GM19023 (cell line): ENCODE data around the gene ATG10.
A peak's percentile ranks its signal among the peaks of the same experiment; 100 is the strongest.
"Not testable (repeated sequence)": the region's sequence is repeated elsewhere in the genome, so short reads cannot be mapped to it uniquely, and the experiment has no call there.

ENCODE experiments used
- ATAC-seq: cut with Tn5 transposase; IDR thresholded peaks from one replicate; pipeline ENCODE4 v1.9.1; 2021; ENCODE audit warnings: mild to moderate bottlenecking, moderate library complexity; ENCODE audit not compliant: unreplicated experiment

The ATG10 gene

DNA sequence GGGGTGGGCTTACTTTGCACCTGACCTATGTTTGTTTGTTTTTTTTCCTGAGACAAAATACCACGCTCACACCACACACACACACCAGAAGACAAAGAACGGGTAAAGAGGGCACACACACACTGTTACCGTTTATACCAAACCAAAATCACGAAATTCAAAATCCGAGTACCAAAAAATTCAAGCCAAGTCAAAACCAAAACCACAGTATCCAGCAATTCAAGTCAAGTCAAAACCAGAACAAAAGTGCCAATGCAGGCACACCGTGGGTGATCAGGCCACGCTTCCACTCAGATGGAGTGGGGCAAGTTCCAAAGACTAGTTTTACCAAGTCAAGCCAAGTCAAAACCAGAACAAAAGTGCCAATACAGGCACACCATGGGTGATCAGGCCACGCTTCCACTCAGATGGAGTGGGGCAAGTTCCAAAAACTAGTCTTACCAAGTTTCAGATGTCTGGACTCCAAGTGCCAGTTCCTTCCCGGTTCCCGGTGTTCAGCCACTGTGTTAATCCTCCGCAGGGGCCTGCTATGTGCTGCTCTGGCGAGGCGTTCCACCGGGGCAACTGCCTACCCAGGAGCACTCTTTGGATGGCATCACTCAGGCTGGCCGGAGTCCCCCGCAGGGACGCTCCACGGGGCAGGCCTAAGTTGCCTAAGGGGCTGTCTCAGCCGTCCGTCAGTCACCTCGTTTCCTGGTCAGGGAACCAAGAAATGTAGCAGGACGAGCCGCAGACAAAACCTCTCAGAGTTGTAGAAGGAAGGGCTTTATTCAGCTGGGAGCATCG is 300.9 kb downstream of the ATG10 start:
- not testable (repeated sequence) for ATAC-seq

DNA sequence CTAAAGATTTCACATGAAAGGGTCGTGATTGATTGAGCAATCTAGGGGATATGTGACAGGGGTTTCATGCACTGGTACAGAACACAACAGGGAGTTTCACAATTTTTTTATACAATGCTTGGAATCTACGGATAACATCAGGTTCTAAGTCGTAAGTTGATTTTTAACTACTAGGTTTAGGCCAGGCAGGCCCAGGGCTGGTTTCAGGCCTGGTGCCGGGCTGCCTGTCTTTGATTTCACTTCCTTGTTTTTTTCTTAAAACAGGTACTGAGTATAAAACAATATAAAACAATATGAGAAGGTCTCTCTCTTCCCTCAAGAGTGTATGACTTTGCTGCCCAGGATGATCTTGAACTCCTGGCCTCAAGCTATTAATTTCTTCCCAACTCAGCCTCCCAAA is 301.6 kb downstream of the ATG10 start:
- ATAC-seq = not testable (repeated sequence)

DNA sequence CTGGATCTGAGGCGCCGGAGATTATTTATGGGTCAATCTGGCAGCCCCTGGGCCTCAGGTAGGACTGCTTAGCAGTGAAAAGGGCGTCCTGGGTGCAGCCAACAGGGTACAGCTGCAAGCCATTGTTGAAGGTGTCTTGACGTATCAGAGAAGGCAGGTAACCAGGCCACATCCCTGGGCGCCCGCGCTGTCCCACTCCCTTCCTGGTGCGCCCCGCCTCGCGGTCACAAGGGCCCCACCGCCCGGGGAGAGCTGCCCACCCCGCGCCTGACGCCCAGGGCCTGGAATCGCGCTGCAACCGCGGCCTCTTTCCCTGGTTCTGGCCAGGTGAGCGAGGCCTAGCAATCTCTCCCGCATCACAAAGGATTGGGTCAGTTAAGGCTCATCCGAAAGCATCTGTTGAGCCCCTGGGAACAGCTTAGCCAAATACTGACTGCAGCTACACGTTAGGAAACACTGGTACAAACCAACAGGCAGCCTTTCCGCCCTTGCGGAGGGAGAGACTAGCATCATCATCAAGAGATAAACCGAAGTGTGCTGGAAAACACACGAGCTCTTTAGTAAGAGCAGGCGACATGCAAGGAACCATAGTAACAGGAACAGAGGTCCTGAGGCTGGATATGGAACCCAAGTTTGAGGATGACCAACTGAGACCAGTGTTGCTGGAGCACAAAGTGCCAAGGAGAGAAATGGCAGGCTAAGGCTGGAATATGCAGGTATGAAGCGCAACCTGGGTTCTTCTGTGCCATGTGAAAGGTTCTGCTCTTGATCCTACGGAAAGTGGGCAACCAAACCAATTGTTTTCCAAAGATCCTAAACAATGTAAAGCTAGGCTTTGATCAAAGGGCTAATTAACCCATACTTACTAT is 302.8 kb downstream of the ATG10 start:
- ATAC-seq = no peak

DNA sequence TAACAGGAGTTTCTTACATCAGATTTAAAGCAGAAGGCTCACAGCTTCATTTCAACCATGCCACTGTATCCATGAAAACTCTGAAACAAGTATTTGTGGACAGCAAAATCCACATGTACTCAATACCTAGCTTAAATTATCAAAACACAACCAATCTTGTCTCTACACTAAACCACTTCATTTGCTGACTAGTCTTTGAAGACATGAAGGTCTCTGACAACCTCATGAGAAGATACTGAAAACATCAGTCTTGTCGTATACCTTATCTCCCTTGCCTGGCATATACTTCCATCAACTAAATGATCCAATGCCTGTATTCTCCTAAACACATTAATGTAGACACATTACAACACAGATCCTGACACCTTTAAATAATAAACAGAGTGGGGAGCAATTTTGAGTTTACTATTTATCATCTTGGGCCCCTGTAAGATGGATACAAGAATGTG is 303.4 kb downstream of the ATG10 start:
- ATAC-seq = no peak

DNA sequence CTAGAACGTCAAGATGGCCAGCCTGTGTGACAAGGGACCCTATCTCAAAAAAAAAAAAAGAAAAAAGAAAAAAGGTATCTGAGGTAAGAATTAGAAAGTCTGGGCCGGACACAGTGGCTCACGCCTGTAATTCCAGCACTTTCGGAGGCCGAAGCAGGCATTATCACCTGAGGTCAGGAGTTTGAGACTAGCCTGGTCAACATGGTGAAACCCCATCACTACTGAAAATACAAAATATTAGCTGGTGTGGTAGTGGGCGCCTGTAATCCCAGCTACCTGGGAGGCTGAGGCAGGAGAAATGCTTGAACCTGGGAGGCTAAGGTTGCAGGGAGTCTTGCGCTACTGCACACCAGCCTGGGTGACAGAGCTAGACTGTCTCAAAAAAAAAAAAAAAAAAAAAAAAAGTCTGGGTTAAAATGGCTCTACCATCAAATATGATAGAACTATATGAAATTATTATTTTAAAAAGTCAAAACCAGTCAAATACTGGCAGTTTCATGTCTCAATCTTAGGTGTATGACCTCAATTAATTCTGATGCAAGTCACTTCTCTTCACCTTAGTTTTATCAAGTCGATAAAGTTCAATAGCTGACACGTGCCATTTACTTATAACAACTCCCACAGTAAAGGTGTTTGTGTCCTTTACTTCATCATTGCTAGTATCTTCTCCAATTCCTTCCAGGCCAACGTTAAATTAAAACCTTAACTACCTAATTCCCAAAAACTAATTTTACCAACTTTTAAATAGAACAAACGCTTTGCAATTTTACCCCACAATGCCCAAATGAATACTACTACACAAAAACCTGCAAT is 305.2 kb downstream of the ATG10 start:
- no peak for ATAC-seq

DNA sequence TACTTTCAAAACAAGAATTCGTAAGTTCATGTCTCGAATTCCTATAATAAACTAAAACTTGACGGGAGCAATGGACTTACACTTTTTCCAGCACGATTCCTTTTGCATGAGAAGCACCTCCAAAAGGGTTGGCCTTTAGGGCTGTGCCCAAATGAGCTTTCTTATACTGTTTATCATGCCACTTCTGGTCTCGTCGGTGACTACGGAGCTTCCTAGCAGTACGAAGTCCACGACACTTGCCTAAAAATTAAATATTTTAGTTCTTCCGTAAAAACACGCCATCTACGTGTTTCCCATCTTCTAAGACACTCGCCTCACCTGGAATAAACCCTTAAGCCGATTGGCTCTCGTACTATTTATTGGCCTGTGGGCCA is 305.8 kb downstream of the ATG10 start:
- ATAC-seq = no peak

DNA sequence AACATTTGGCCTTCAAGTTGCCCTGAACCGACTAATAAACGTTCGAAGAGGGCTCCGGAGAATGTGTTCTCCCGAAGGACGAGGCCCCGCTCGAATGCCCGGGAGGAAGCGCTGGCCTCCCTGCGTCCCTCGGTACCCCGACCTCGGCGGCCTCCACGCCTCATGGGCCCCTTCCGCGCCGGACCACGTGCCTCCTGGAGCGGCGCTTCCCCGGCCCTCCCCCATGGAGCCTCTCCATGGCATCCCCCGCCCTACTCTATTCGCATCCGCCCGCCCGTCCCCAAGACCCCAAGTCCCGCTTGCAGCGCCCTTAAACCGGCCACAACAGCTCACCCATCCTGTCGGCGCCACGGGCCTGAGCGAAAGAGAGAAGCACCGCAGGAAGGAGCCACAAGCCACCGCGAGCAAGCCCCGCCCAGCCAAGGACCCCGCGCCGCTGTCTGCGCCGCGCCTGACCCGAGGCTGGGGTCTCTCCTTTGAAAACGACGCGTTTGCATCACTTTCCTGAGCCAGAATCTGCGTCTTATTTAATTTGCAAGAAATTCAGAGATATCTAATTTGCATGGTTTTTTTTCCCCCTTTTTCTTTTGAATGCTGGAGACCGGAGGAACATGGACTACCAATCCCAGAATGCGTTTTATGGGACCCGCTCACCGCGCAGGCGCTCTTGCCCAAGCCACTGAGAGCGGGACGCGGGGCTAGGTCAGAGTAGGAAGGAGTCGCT is 306.3 kb downstream of the ATG10 start, which contains the start of gene RPS23:
Gene RPS23 (minus strand): TSS at position 368 of the 724 bp plus-strand sequence. CDS start 31 bp downstream, at position 337.
- ATAC-seq = peak; percentile 94

DNA sequence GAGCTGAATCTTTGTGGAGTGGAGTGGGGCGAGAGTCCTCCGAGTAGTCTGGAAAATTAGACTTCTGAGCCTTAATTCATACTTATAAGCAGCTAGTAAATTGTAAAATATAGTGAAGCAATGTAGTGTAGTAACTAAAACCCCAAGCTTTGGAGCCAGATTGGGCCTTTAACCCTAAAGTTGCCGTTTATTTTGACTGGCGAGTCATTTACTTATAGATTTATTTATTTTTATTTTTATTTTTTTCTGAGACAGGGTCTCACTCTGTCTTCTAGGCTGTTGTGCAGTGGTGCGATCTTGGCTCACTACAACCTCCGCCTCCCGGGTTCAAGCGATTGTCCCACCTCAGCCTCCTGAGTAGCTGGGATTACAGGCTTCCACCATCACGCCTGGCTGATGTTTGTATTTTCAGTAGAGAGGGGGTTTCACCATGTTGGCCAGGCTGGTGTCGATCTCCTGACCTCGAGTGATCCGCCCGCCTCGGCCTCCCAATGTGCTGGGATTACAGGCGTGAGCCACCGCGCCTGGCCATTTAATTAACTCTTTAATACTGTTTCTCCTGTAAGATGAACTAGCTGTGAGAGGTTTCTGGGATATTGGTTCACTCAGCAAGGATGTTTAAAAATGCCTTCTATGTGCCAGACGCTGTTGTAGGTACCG is 307.0 kb downstream of the ATG10 start:
- ATAC-seq = no peak

DNA sequence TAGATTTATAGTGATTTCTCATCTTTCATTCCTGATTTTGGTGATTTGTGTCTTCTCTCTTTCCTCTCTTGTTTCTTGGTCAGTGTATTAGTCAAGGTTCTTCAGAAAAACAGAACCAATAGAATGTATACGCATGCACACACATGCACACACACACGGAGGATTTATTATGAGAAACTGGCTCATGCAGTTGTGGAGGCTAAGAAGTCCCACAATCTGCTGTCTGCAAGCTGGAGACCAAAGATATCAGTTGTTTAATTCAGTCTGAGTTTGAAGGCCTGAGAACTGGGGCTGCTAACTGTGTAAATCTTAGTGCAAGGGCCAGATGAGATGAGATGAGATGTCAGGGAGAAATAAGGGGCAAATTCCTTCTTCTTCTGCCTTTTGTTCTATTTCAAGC is 312.1 kb downstream of the ATG10 start:
- ATAC-seq = no peak

DNA sequence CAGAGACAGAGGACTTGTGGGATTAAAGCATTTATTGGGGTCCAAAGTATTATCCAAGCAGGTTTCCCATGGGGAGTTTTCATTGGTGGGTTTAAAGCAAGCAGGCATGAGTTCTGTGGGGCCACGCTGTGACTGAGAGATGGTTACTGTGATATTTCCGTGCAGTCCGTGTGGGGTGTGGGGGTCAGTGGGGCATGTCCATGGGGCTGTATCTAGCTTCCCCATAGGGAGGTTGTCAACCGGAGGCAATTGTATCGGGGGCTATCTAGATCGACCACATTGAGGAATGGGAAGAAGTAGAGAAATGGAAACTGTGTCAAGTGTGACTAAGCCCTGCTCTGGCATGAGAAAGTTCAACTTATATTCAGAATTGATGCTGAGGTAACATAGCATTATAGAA is 313.4 kb downstream of the ATG10 start:
- no peak for ATAC-seq

DNA sequence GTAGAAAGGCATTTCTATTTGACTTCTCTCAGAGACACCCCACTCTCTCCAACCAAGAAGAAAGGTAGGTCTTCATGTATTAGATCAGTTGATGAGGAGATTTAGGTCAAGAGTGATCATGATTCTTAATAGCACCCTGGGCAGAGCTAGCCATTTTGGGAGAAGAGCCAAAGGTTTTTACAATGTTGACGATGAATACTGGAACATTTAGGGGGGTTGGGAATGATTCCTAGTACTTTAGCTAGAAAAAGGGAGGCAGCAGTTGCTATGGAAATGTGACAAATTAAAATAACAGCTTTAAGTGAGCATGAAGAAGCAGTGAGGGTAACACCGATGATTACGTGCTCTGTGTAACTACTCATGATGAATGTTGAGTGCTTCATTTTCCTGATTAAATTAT is 315.8 kb downstream of the ATG10 start:
- no peak for ATAC-seq

DNA sequence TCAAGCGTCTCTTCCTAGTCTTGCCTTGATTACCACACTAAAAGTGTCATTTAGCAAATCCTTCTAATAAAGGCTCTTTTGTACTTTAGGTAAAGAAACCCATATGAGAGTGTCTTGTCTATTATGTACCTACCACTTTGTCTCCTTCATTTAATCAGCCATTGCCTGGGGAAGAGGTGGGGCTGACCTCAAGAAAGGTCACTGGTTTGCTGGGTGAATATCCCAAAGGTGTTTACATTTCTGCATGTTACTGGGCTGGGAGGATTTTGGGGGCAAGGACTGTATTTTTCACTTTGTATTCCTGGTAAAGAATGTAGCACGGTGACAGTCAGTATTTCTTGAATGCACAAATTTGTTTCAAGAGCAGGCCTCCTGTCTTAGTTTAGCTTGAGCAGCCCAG is 318.2 kb downstream of the ATG10 start:
- ATAC-seq = no peak

DNA sequence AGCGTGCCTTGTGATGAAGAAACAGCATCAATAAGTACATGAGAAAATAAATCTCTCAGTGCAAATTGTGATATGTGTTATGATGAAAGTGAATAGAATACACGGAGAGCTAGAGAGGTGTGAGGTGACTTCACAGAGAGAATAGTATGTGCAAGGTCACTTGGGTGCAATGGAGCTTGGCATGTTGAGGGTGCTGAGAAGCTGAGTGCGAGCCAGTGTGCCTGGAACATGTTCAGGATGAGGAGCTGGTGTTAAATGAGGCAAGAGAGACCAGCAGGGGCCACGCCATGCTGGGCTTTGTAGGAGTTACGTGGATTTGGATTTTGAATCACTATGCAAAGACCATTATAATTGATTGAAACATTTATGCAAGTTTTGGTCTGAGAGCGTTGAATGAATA is 319.1 kb downstream of the ATG10 start:
- ATAC-seq = no peak

DNA sequence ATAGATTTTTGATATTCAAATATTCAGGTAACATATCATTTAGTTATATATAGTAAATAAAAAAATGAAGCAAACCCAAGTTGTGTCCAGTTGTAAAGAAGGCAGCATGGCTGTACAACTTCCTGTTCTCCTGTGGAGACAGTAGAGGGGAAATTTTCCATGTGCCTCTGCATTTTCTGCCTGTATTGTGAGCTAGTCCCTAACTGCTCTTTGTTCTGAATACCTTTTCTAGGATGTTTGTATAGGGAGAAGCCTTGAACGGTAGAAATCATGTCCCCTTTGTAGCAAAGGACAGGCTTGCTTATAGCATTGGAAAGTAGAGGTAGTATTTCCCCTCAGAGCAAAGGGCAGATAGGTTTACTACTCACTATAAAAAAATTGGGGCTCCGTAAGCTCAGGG is 319.6 kb downstream of the ATG10 start:
- ATAC-seq = no peak

DNA sequence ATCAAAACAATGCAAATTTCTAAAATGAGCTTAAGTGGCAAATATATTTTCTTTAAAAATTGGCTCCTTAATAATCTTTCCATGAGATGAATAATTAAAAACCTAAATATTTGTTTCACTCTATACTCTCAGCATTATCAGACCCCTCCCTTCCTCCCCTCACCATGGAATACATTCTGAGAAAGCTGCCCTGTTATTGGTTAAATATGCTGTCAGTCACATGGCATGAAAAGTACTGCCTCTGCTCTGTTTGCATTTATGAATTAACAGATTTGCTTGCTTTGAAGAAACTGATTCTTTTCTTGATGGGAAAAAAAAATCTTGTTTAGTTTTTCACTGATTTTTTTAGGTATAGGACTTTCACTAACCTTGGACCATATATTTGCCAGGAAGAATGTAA is 323.3 kb downstream of the ATG10 start:
- no peak for ATAC-seq

DNA sequence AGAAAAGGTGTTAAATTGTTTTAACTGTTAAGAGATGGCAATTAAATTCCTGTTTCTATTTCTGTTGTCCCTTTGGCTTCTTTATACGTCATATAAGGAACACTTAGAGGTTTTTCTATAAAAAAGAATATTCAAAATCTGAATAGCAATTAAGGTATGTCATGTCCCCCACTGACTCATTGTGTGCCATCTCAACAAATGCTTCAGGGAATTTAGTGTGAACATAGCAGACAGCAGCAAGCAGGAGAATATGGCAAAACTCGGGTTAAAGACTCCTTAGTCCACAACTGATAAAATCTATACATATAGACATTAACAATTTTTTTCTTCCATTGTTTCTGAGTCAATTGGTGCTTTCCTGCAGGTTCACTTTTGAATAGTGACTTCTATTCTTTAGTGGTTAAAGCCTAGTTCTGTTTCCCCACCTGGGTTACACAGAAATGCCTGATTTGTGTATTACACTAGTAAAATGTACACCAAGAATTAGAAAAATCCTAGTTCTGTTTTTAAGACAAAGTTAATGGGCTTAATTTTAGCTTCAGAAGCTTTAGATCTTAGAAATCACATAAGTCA is 324.2 kb downstream of the ATG10 start:
- ATAC-seq = no peak

DNA sequence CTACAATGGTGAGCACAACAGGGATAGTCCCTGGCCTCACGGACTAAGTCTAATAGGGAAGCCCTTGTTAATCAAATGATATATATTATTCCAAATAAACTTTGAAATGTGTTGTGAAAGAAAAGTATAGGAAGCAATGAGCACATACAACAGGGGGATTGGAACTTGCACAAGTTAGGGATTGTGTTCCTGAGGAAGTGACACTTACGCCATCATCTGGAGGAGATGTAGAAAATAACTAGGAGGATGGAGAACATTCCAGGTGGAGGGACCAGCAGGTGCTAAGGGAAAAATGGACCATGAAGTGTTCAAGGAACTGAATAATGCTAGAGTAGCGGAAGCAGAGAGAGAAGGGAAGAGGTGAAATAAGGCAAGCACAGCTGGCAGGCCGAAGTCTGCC is 325.1 kb downstream of the ATG10 start:
- no peak for ATAC-seq

DNA sequence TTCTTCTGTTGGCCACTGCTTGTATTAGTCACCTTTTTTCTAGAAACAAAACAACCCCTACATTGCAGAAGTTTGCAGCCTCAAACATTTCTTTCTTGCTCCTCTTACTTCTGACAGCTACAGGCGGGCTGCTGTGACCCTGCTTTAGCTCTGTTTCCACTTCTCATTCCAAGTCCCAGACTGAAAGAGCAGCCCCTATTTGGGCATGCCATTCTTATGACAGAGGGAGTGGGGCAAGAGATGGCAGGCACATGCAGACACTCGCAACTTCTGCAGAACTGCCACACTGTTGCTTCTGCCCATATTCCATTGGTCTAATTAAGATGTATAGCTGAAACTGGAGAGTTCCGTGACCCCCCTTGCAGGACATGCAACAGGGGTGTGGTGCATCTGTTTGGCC is 325.9 kb downstream of the ATG10 start:
- no peak for ATAC-seq

DNA sequence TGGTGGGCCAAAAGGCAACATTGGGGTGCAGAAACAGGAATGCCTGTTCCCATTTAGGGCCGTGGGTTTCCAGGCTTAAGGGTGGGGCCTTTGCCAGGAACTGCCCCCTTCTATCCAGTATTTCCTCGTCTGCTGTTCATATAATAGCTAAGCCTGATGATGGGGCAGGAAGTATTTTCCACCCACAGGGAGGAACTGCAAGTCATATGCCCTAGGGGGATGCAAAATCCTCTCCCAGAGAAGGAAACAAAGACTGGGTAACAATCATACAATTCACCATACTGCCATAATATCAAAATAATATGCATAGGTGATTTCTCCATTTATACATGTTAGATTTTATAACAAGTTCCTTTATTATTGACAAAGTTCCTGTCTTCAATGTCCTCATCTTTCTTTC is 326.8 kb downstream of the ATG10 start:
- no peak for ATAC-seq

DNA sequence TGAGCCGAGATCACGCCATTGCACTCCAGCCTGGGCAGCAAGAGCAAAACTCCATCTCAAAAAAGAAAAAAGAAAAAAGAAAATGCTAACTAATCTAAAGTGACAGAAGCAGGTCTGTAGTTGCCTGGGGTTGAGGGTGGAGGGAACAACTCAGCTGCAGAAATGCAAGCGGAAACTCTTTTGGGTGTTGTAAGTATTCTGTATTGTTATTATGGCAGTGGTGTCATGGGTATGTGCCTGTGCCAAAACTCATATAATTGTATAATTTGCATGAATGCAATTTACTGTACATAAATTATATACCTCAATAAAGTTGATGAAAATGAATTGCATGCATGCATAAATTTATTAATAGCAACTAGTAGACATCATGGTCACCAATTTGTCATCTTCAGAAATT is 329.4 kb downstream of the ATG10 start:
- no peak for ATAC-seq
